ENCODE measurements around the gene PSG6.
"Not testable (repeated sequence)": the region's sequence is repeated elsewhere in the genome, so short reads cannot be mapped to it uniquely, and the experiment has no call there.

PSG6 gene

GRCh38 chr19:42906162-42906561 is 11.5 kb downstream of the PSG6 start:
- not testable (repeated sequence) for DNase-seq (ENCODE audit: low read depth)

GRCh38 chr19:42900561-42900960 is 17.1 kb downstream of the PSG6 start:
- not testable (repeated sequence) for DNase-seq (ENCODE audit: low read depth)

DNA sequence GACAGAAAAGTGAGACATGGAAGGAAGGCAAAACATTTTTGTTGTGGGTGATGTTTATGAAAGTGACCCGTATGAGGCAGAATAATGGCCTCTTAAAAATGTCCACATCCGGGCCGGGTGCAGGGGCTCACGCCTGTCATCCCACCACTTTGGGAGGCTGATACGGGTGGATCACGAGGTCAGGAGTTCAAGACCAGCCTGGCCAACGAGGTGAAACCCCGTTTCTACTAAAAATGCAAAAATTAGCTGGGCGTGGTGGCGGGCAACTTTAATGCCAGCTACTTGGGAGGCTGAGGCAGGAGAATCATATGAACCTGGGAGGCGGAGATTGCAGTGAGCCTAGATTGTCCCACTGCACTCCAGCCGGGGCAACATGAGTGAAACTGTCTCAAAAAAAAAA is 18.0 kb downstream of the PSG6 start:
- DNase-seq (ENCODE audit: low read depth), result not testable (repeated sequence)

DNA sequence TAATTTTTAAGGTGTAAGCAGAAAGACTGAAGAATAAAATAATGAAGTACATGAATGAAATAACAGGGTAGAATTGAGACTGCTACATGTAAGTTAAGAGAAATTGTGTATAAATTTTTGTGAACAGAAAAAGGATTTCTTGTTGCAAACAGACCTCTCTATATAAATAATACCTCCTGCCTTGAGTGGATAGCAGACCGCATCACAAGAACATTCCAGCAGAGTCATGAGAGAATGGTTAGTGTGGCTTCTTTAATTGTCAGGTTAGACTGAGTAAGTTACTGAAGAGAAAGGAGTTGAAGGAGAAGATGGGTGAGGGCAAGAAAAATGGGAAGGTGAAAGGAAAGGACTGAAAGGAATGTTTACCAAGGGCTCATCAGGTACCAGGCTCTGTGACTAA is 18.6 kb downstream of the PSG6 start:
- not testable (repeated sequence) for DNase-seq (ENCODE audit: low read depth)

DNA sequence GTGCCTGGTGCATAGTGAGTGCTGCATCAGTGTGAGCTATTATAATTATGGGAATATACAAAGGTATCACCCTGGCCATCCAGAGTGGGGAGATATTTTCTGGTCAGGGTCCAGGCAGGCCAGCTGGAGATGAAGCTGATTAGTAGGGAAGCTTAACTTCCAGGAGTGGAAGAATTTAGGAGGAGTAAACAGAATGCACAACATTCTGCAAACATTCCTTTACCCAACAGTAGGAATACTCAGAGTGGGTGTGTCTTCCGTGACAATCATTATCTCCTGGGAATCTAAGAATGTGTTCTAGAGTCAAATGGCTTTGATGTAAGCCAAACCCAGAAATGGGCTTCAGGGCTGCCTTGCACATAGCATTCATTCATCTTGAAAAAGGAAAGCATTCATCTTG is 19.0 kb downstream of the PSG6 start:
- not testable (repeated sequence) for DNase-seq (ENCODE audit: low read depth)

- not testable (repeated sequence) for DNase-seq (ENCODE audit: low read depth)
These were observed 20.0 kb downstream of the PSG6 start for GRCh38 chr19:42897729-42898128.

- not testable (repeated sequence) for DNase-seq (ENCODE audit: low read depth)
These were observed 27.2 kb downstream of the PSG6 start for GRCh38 chr19:42890446-42890845.

GRCh38 chr19:42887876-42888445 is 29.7 kb downstream of the PSG6 start:
- not testable (repeated sequence) for DNase-seq (ENCODE audit: low read depth)

- DNase-seq (ENCODE audit: low read depth), result not testable (repeated sequence)
These were observed 35.0 kb downstream of the PSG6 start for GRCh38 chr19:42882730-42883129.

GRCh38 chr19:42882010-42882409 is 35.7 kb downstream of the PSG6 start:
- DNase-seq (ENCODE audit: low read depth), result not testable (repeated sequence)

DNA sequence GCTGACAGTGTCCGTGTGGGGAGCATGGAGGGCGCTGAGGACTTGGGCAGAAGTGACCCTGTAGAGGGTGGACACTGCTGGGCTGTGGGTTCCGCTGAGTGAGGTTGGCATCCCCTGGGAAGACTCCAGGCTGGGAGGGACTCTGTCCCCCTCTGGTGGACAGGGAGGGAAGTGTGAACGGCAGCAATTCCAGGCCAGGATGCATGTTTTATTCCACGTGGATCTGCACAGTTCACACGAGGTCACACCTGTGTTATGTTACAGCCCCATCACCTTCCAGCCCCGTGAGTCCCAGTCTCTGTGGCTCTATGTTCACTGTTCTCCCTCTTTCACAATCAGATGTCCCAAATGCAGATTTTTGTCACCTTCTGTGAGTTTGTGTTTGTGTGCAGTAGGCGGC is 36.4 kb downstream of the PSG6 start:
- not testable (repeated sequence) for DNase-seq (ENCODE audit: low read depth)

GRCh38 chr19:42880621-42881020 is 37.1 kb downstream of the PSG6 start:
- not testable (repeated sequence) for DNase-seq (ENCODE audit: low read depth)

DNA sequence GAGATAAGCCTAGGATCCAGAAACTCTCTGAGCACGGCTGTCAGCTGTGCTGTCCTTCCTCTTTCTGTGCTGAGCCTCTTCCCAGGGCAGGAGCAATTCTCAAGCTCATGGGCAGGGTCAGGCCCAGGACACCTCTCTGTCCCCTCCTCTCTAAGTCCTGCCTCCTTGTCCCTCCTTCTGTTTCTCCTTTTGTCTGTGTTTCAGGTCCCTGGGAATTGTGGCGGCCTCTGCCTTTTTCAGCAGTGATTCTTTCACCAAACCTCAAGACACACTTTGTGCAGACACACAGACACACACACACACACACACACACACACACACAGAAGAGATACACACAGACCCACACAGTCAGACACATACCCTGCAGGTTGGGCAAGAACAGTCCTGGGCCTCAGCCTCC is 38.1 kb downstream of the PSG6 start, which contains the start of gene PSG1:
Gene PSG1 (minus strand): TSS at position 101 of the 400 bp plus-strand sequence. CDS start 132 bp downstream, outside the sequence.
- no peak for DNase-seq (ENCODE audit: low read depth)

- DNase-seq (ENCODE audit: low read depth), result not testable (repeated sequence)
These were observed 41.1 kb downstream of the PSG6 start for GRCh38 chr19:42876596-42876995.

DNA sequence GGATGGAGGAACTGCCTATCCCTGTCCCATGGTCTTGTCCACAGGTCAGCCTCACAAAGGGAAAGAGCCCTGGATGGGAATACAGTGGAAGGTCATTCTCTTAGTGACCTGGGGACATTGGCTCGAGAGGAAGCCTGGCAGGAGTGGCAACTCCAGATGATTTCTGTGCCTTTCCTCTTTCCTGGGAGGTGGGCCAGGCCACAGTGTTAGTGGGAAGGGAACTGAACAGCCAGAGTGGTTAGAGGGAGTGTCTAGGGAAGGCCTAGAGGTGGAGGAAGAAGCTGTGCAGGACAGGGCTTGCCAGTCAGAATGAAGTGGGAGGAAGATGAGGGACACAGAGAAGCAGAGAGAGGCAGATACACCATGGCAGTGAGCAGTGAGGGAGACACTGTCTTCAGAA is 41.8 kb downstream of the PSG6 start:
- DNase-seq (ENCODE audit: low read depth), result not testable (repeated sequence)

GRCh38 chr19:42874901-42875813 is 42.5 kb downstream of the PSG6 start:
- not testable (repeated sequence) for DNase-seq (ENCODE audit: low read depth)

DNA sequence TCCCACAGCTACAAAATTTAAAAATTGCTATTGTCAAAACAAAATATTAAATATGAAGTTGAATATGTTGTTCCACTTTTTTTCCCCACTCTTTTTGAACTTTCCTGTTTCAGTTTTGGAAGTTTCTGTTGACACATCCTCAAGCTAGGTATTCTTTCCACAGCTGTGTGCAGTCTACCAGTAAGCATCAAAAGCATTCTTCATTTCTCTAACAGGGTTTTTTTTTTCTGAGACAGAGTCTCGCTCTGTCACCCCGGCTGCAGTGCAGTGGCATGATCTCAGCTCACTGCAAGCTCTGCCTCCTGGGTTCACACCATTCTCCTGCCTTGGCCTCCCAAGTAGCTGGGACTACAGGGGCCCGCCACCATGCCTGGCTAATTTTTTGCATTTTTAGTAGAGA is 43.6 kb downstream of the PSG6 start:
- DNase-seq (ENCODE audit: low read depth), result not testable (repeated sequence)

GRCh38 chr19:42872608-42873007 is 45.1 kb downstream of the PSG6 start:
- no peak for DNase-seq (ENCODE audit: low read depth)

DNA sequence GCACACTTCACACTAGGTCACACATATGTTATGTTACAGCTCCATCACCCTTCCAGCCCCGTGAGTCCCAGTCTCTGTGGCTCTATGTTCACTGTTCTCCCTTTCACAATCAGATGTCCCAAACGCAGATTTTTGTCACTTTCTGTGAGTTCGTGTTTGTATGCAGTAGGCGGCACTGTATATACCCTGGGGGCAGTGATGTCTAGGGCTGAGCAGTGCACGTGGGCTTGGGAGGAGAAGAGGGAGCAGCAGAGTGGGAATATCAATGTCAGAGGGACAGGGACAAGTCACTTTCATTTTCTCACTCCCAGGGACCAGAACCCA is 60.2 kb downstream of the PSG6 start:
- no peak for DNase-seq (ENCODE audit: low read depth)

DNA sequence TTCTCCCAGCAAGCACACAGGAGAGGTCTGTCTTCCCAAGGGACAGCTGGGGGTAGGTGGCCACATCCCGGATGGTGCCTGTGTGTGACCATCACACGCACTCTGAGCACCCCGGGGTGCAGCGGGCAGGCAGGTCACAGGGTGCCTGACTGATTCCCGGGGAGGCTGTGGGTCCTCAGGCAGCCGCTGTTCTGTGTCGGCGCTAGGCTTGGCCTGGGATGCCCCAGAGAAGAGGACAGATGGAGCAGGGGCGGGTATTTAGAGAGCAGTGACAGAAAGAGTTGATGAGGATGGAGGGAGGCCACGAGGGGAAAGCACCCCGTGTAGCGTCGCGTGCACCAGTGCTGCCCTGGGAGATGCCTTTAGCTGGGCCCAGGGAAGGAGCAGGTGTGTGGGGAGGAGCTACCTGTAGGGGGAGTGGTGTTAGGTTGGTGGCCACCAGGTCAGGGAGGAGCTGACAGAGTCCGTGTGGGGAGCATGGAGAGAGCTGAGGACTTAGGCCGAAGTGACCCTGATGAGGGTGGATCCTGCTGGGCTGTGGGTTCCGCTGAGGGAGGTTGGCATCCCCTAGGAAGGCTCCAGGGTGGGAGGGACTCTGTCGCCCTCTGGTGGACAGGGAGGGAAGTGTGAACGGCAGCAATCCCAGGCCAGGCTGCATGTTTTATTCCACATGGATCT is 60.7 kb downstream of the PSG6 start:
- not testable (repeated sequence) for DNase-seq (ENCODE audit: low read depth)

- not testable (repeated sequence) for DNase-seq (ENCODE audit: low read depth)
These were observed 62.9 kb downstream of the PSG6 start for GRCh38 chr19:42854745-42855144.

GRCh38 chr19:42853231-42853630 is 64.5 kb downstream of the PSG6 start:
- DNase-seq (ENCODE audit: low read depth), result not testable (repeated sequence)

- not testable (repeated sequence) for DNase-seq (ENCODE audit: low read depth)
These were observed 64.9 kb downstream of the PSG6 start for GRCh38 chr19:42852821-42853220.
